IMR-90 (cell line): ENCODE measurements around the gene RNF166. TPM values are rescaled to one million over a fixed set of nuclear protein-coding genes. Genes with fewer than 3 reads are reported as not detected.

Source experiments
- ATAC-seq: fragments of 200-7000 bp; cut with Tn5 transposase; 2 replicates; pipeline ENCODE4 v1.9.1; 2020; ENCODE audit warnings: low read depth, mild to moderate bottlenecking, moderate library complexity
- BruUV-seq: library from RNA; stranded (reverse); fragments of 400-500 nt; replicated peaks from 2 replicates; lab custom pipeline; 2021; lab: Mats Ljungman, UMichigan
- CTCF ChIA-PET: fragments of 300-600 bp; formaldehyde crosslinking; extraction: SDS; loops from one replicate; lab custom pipeline; 2021; ENCODE audit warnings: antibody characterized with exemption; lab: Yijun Ruan, JAX
- POLR2A ChIA-PET: fragments of 300-600 bp; sonication (Branson Sonifier 250); formaldehyde crosslinking; loops from one replicate; lab custom pipeline; 2022; ENCODE audit warnings: antibody characterized with exemption; ENCODE audit not compliant: unreplicated experiment; lab: Charles Lee
- DNase-seq: peaks from one replicate; pipeline ENCODE4 v3.0.0; 2013
- H2AFZ ChIP-seq: replicated peaks from 2 replicates; pipeline ENCODE3; 2013; ENCODE audit warnings: low read length, mild to moderate bottlenecking; ENCODE audit not compliant: poor library complexity
- H2AK5ac ChIP-seq: 2 replicates; pipeline ENCODE4 v1.6.1; 2013; ENCODE audit warnings: low read depth, low read length, inconsistent platforms
- H2AK9ac ChIP-seq: replicated peaks from 2 replicates; pipeline ENCODE3; 2013; ENCODE audit warnings: mild to moderate bottlenecking, low read depth, low read length, moderate library complexity; ENCODE audit not compliant: poor library complexity
- H2BK120ac ChIP-seq: 2 replicates; pipeline ENCODE4 v1.6.1; 2013; ENCODE audit warnings: low read depth, low read length, inconsistent platforms
- H2BK15ac ChIP-seq: 3 replicates; pipeline ENCODE4 v1.6.1; 2013; ENCODE audit warnings: low read depth, low read length, inconsistent platforms
- H2BK20ac ChIP-seq: 2 replicates; pipeline ENCODE4 v1.6.1; 2013; ENCODE audit warnings: low read depth, mild to moderate bottlenecking, inconsistent platforms, low read length, moderate library complexity
- H2BK5ac ChIP-seq: 2 replicates; pipeline ENCODE4 v1.6.1; 2013; ENCODE audit warnings: mild to moderate bottlenecking, low read depth, low read length, inconsistent platforms; ENCODE audit not compliant: poor library complexity, severe bottlenecking
- H3K14ac ChIP-seq: replicated peaks from 2 replicates; pipeline ENCODE4 v1.6.1; 2013; ENCODE audit warnings: low read depth, low read length, inconsistent platforms
- H3K18ac ChIP-seq: 2 replicates; pipeline ENCODE4 v1.6.1; 2013; ENCODE audit warnings: low read depth, low read length, control low read depth
- H3K23ac ChIP-seq: 2 replicates; pipeline ENCODE4 v1.6.1; 2013; ENCODE audit warnings: low read depth, low read length, inconsistent platforms
- H3K27ac ChIP-seq: 2 replicates; pipeline ENCODE4 v1.5.1; 2013; ENCODE audit warnings: mild to moderate bottlenecking, control low read depth, low read length; ENCODE audit not compliant: insufficient read depth
- H3K27me3 ChIP-seq: 2 replicates; pipeline ENCODE4 v1.6.1; 2013; ENCODE audit warnings: low read length; ENCODE audit not compliant: control insufficient read depth, insufficient read depth
- H3K36me3 ChIP-seq: 2 replicates; pipeline ENCODE4 v1.6.1; 2013; ENCODE audit warnings: low read length, mixed read lengths; ENCODE audit not compliant: control insufficient read depth, insufficient read depth
- H3K4ac ChIP-seq: 2 replicates; pipeline ENCODE4 v1.6.1; 2013; ENCODE audit warnings: low read depth, low read length, inconsistent platforms
- H3K4me1 ChIP-seq: 2 replicates; pipeline ENCODE4 v1.6.1; 2013; ENCODE audit warnings: low read length, mixed read lengths; ENCODE audit not compliant: control insufficient read depth, insufficient read depth
- H3K4me2 ChIP-seq: 2 replicates; pipeline ENCODE4 v1.6.1; 2013; ENCODE audit warnings: low read depth, mild to moderate bottlenecking, control low read depth, low read length, moderate library complexity
- H3K4me3 ChIP-seq: 2 replicates; pipeline ENCODE4 v1.5.1; 2013; ENCODE audit warnings: low read depth, mild to moderate bottlenecking, control low read depth, low read length, moderate library complexity; ENCODE audit not compliant: insufficient read depth
- H3K56ac ChIP-seq: 2 replicates; pipeline ENCODE4 v1.6.1; 2013; ENCODE audit warnings: low read length, inconsistent platforms; ENCODE audit not compliant: insufficient read depth; ENCODE audit errors: extremely low read depth
- H3K79me1 ChIP-seq, 2 experiments: 2 replicates each; pipeline ENCODE4 v1.6.1; 2013; ENCODE audit warnings: low read length in 2 of 2, inconsistent platforms in 1 of 2, low read depth in 1 of 2
- H3K9ac ChIP-seq: 2 replicates; pipeline ENCODE4 v1.6.1; 2013; ENCODE audit warnings: low read depth, low read length, control low read depth
- H3K9me1 ChIP-seq: 2 replicates; pipeline ENCODE4 v1.6.1; 2013; ENCODE audit warnings: low read length, inconsistent platforms; ENCODE audit not compliant: insufficient read depth
- H3K9me3 ChIP-seq: 2 replicates; pipeline ENCODE4 v1.6.1; 2013; ENCODE audit warnings: low read length; ENCODE audit not compliant: control insufficient read depth, insufficient read depth
- H4K20me1 ChIP-seq: 2 replicates; pipeline ENCODE4 v1.6.1; 2013; ENCODE audit warnings: low read length, inconsistent platforms; ENCODE audit not compliant: insufficient read depth
- H4K5ac ChIP-seq: 2 replicates; pipeline ENCODE4 v1.6.1; 2013; ENCODE audit warnings: mild to moderate bottlenecking, low read depth, low read length, control low read depth
- H4K8ac ChIP-seq, 2 experiments: 2 replicates each; pipeline ENCODE4 v1.6.1; 2013; ENCODE audit warnings: low read depth in 2 of 2, low read length in 2 of 2, control low read depth in 1 of 2, inconsistent platforms in 1 of 2
- H4K91ac ChIP-seq: 2 replicates; pipeline ENCODE4 v1.6.1; 2013; ENCODE audit warnings: low read depth, low read length, inconsistent platforms; ENCODE audit not compliant: insufficient read depth
- BHLHE40 ChIP-seq: fragments of 150-350 bp; IDR thresholded peaks from 2 replicates; pipeline ENCODE4 v1.6.1; 2016; ENCODE audit warnings: mild to moderate bottlenecking, low read depth, low read length
- ELK1 ChIP-seq: fragments of 150-350 bp; IDR thresholded peaks from 2 replicates; pipeline ENCODE4 v1.6.1; 2016; ENCODE audit warnings: low read depth, mild to moderate bottlenecking, low read length, moderate library complexity, borderline replicate concordance
- FOS ChIP-seq: fragments of 150-350 bp; IDR thresholded peaks from 2 replicates; pipeline ENCODE4 v1.6.1; 2016; ENCODE audit warnings: low read depth, low read length
- MAZ ChIP-seq: IDR thresholded peaks from 2 replicates; pipeline ENCODE4 v1.6.1; 2012; ENCODE audit warnings: low read depth, mild to moderate bottlenecking, low read length, improper control_type of control experiment, moderate library complexity, borderline replicate concordance
- MXI1 ChIP-seq: IDR thresholded peaks from 2 replicates; pipeline ENCODE4 v1.6.1; 2012; ENCODE audit warnings: low read depth, mild to moderate bottlenecking, low read length, moderate library complexity, borderline replicate concordance
- NFE2L2 ChIP-seq: fragments of 150-350 bp; IDR thresholded peaks from 2 replicates; pipeline ENCODE4 v1.6.1; 2016; ENCODE audit warnings: low read depth, mild to moderate bottlenecking, low read length
- RAD21 ChIP-seq: IDR thresholded peaks from 2 replicates; pipeline ENCODE4 v1.6.1; 2012; ENCODE audit warnings: low read length, improper control_type of control experiment
- RCOR1 ChIP-seq: IDR thresholded peaks from 2 replicates; pipeline ENCODE4 v1.6.1; 2012; ENCODE audit warnings: mild to moderate bottlenecking, low read length, improper control_type of control experiment; ENCODE audit not compliant: insufficient replicate concordance
- SMC3 ChIP-seq: fragments of 150-350 bp; IDR thresholded peaks from 2 replicates; pipeline ENCODE4 v1.6.1; 2016; ENCODE audit warnings: low read depth, mild to moderate bottlenecking, antibody characterized with exemption, low read length, moderate library complexity
- USF2 ChIP-seq: fragments of 150-350 bp; IDR thresholded peaks from 2 replicates; pipeline ENCODE4 v1.6.1; 2017; ENCODE audit warnings: mild to moderate bottlenecking, antibody characterized with exemption, low read length, low read depth
- WGBS, 2 experiments: methylation state at CpG; one replicate each; pipeline versions ENCODE4 v1.1.5 to v1.1.7; 2013; ENCODE audit warnings: missing lambda C conversion rate in 2 of 2; ENCODE audit not compliant: insufficient read length in 1 of 2; ENCODE audit errors: extremely low coverage in 2 of 2; 5-methylcytosine and 5-hydroxymethylcytosine counted together
- dilution Hi-C: fragments of 300-500 bp; cut with HindIII; formaldehyde crosslinking; loops from one replicate; pipeline ENCODE4 v1.14.3; 2018; ENCODE audit warnings: low sequenced_read_pairs; ENCODE audit not compliant: unreplicated experiment
- in situ Hi-C: fragments of 300-500 bp; cut with MboI; formaldehyde crosslinking; loops from 3 replicates; pipeline ENCODE4 v1.14.3; 2019; ENCODE audit warnings: low sequenced_read_pairs, inconsistent platforms, mixed read lengths
- intact Hi-C: fragments of 100-400 bp; cut with micrococcal nuclease; formaldehyde crosslinking; loops from 2 replicates; pipeline ENCODE4 v1.10.0; 2022
- polyA plus RNA-seq, 3 experiments: library from polyadenylated mRNA; depleted of rRNA; stranded (reverse); fragments of >200 nt; gene quantifications; 2 replicates each; pipeline ENCODE4 v1.2.3, GENCODE V29; 2012; ENCODE audit warnings: low replicate concordance in 1 of 3
- total RNA-seq: library from RNA; depleted of rRNA; stranded (reverse); fragments of >200 nt; gene quantifications from 2 replicates; pipeline ENCODE4 v1.2.3, GENCODE V29; 2012

RNF166 gene
- total and polyA plus RNA-seq, 2 of the 4 experiments (the other 2 are of a cell fraction): 8.1 to 17.4 TPM

GRCh38 chr16:88653596-88654362, 52.4 kb downstream of the RNF166 start:
- Histone ChIP-seq H4K91ac (no peak overlapping the region), H2AFZ (no peak overlapping the region), H3K9ac (no peak overlapping the region), H2BK15ac (no peak overlapping the region), H3K18ac (no peak overlapping the region), H3K4ac (no peak overlapping the region), H3K9me1 (no peaks in the 10 kb centered on the region), H3K4me3 (no peak overlapping the region), H3K14ac (no peak overlapping the region), H2AK5ac (no peak overlapping the region), H3K9me3 (no peaks in the 10 kb centered on the region), H4K8ac (no peak overlapping the region), H4K5ac (no peak overlapping the region), H2AK9ac (no peak overlapping the region), H3K56ac (no peak overlapping the region), H3K79me1 (peaks cover 0 to 26% of the 10 kb centered on the region in 2 experiments; a peak in 2 of 4 replicates), H3K27me3 (no peaks in the 10 kb centered on the region), H3K23ac (no peak overlapping the region), H3K4me1 (peaks cover 5% of the 10 kb centered on the region; the same call in 1 of the 2 replicates), H2BK120ac (no peak overlapping the region), H2BK20ac (no peak overlapping the region), H2BK5ac (no peak overlapping the region), H3K36me3 (peaks cover 13% of the 10 kb centered on the region), H3K4me2 (no peak overlapping the region), H3K27ac (no peak overlapping the region), H4K20me1 (peaks cover 3% of the 10 kb centered on the region; the same call in 1 of the 2 replicates)
- no peak for TF ChIP-seq ELK1
- TF ChIP-seq MXI1: no peak
- no peak for TF ChIP-seq FOS
- no peak for TF ChIP-seq RAD21
- TF ChIP-seq USF2: no peak
- no peak for TF ChIP-seq MAZ
- no peak for TF ChIP-seq SMC3
- TF ChIP-seq RCOR1: no peak
- TF ChIP-seq BHLHE40: no peak
- TF ChIP-seq NFE2L2: no peak
- no TSS peak for BruUV-seq
- DNase-seq (no peak), ATAC-seq (no peak)
- dilution Hi-C loops: no loop called here
- in situ Hi-C loops: no loop called here
- 94% methylated on average over 19 of the region's 32 CpGs; no CpG with 5 or more reads in 1 of the 2 experiments for WGBS, 2 experiments
- CTCF ChIA-PET: no interaction called here
- POLR2A ChIA-PET: no interaction called here
- intact Hi-C loops: no loop called here
